ENCODE results near the gene OPRM1.
"Not testable (repeated sequence)": the region's sequence is repeated elsewhere in the genome, so short reads cannot be mapped to it uniquely, and the experiment has no call there.

OPRM1 gene

GRCh38 chr6:154197196-154197860 lies 158.3 kb downstream of the OPRM1 start:
- CTCF ChIA-PET, result interaction anchor here (0.9 to 1.2 kb wide), 3 partner anchors 23 to 80 kb away, joined by 3 read pairs; no protein-coding TSS in a partner anchor
- no peak for DNase-seq (ENCODE audit: extremely low spot score)
- POLR2A ChIA-PET, result no interaction called here
- TF ChIP-seq CTCF (IDR thresholded peaks at IDR 0.05; ENCODE audit: control extremely low read depth, extremely low read depth, low read depth, missing control alignments), result no peak

GRCh38 chr6:154201688-154202087 lies 162.6 kb downstream of the OPRM1 start:
- CTCF ChIA-PET; DNase-seq (ENCODE audit: extremely low spot score); POLR2A ChIA-PET: not testable (repeated sequence)

- ChIA-PET CTCF (no interaction called here), POLR2A (no interaction called here)
- DNase-seq (ENCODE audit: extremely low spot score), result no peak
- no peak for TF ChIP-seq CTCF (IDR thresholded peaks at IDR 0.05; ENCODE audit: control extremely low read depth, extremely low read depth, low read depth, missing control alignments)
These were observed 163.3 kb downstream of the OPRM1 start for GRCh38 chr6:154202339-154202738.

- no peak for TF ChIP-seq CTCF (IDR thresholded peaks at IDR 0.05; ENCODE audit: control extremely low read depth, extremely low read depth, low read depth, missing control alignments)
- DNase-seq (ENCODE audit: extremely low spot score), result no peak
- ChIA-PET CTCF (no interaction called here), POLR2A (no interaction called here)
These were observed 163.9 kb downstream of the OPRM1 start for GRCh38 chr6:154202958-154203357.

GRCh38 chr6:154206141-154206540 lies 167.1 kb downstream of the OPRM1 start:
- TF ChIP-seq CTCF (IDR thresholded peaks at IDR 0.05; ENCODE audit: control extremely low read depth, extremely low read depth, low read depth, missing control alignments), result no peak
- no peak for DNase-seq (ENCODE audit: extremely low spot score)
- ChIA-PET CTCF (interaction anchor here (1.3 kb wide), 1 partner anchor 71 kb away, joined by 3 read pairs; no protein-coding TSS in a partner anchor), POLR2A (no interaction called here)

GRCh38 chr6:154206996-154207395 lies 168.0 kb downstream of the OPRM1 start:
- TF ChIP-seq CTCF (IDR thresholded peaks at IDR 0.05; ENCODE audit: control extremely low read depth, extremely low read depth, low read depth, missing control alignments), result no peak
- CTCF ChIA-PET, result interaction anchor here (1.3 kb wide), 1 partner anchor 70 kb away, joined by 3 read pairs; no protein-coding TSS in a partner anchor
- no peak for DNase-seq (ENCODE audit: extremely low spot score)
- POLR2A ChIA-PET, result no interaction called here

GRCh38 chr6:154209555-154209954 lies 170.5 kb downstream of the OPRM1 start:
- POLR2A ChIA-PET, result no interaction called here
- no peak for TF ChIP-seq CTCF (IDR thresholded peaks at IDR 0.05; ENCODE audit: control extremely low read depth, extremely low read depth, low read depth, missing control alignments)
- no peak for DNase-seq (ENCODE audit: extremely low spot score)
- CTCF ChIA-PET, result no interaction called here

All from GM10248 (cell line).